GM19438 (cell line): ENCODE results near the gene NR2F6.
"Not testable (repeated sequence)": the region's sequence is repeated elsewhere in the genome, so short reads cannot be mapped to it uniquely, and the experiment has no call there.

Experiments
- ATAC-seq: cut with Tn5 transposase; IDR thresholded peaks from one replicate; pipeline ENCODE4 v1.9.1; 2021; ENCODE audit warnings: low read depth; ENCODE audit not compliant: unreplicated experiment

Gene NR2F6

DNA sequence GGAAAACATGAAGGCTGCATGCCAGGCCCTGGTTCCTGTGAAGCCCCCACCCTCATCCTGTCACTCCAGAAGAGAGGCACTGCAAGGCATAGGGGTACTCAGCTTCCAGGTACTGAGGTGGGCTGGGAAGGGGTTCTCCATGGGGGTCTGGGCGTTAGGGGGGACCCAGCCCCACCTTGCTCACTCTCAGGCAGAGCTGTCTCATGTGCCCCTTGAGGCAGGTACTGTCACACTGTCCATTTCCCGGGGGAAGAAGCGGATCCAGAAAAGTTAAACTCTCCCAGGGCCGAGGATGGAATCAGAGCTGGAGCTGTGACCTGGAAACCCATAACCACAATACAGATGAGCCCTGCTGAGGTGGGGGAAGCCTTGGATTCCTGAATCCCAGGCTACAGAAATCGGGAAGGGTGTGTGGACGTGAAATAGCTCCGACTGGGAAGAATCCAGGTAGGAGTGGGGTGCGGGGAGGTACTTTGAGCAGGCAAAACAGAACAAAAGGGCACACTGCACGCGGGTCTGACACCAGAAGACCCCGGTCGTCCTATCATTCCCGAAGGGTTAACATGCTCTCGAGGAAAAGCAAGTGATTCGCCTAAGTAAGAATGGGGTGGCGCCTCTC, 31.1 kb downstream of the NR2F6 start:
- ATAC-seq = no peak

DNA sequence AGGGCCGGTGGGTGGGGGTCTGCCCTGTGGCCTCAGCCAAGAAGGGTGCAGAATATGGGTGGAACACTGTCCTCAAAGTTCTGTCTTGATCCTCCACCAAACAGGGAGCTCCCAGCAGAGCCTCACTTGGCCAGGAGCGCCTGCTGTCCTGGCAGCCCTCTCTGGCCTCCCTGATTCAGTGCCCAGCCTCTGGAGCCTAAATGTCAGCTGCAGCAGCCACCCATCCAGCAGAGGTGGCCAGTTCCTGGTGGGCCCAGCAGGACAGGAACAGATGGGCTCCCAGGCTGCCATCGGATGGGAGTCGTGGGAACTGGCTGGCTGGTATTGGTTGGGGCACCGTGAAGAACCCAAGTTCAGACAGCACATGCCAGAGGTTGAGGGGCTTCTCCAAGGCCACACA, 32.4 kb downstream of the NR2F6 start:
- ATAC-seq = no peak

DNA sequence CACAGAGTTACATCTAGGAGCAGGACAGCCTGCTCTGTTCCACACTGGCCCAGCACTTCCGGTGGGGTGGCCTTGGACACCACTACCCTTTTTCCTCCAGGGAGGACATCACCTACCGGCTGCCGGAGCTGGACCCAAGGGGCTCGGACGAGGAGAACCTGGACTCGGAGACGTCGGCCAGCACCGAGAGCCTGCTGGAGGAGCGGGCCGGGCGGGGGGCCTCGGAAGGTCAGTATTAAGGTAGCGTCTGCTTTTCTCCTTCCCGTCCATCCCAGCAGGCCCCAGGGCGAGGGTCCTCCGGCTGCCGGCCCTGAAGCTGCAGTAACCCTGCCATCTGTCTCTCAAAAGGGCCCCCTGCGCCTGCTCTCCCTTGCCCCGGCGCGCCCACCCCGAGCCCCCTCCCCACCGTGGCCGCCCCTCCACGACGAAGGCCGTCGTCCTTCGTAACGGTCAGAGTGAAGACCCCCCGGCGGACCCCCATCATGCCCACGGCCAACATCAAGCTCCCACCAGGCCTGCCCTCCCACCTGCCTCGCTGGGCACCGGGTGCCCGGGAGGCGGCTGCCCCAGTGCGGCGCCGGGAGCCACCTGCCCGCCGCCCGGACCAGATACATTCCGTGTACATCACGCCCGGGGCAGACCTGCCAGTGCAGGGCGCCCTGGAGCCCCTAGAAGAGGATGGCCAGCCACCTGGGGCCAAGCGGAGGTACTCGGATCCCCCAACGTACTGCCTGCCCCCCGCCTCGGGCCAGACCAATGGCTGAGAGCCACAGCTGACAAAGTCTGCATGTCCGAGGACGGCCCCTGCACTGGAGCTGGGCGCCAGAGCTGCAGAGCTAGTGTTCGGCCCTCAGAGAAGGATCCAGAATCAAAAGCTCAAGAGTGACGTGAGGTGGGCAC, 33.9 kb downstream of the NR2F6 start:
- ATAC-seq = no peak

DNA sequence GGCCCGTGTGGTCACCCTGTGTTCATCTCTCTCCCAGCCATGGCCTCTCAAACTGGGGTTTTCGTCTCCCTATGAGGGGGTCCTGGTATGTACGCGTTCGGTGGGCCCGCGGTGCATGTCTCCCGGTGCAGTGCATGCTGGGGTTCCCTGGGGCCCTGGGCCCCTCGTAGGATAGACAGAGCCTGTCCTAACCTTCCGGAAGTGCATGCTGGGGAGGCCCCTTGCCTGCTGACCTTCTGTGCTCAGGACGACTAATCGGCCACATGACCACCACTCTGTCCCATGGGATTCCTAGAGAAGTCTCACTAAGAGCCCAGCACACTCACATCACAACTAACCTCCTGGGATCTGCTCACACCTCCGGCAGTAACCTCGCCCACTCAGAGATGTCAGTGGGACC, 35.4 kb downstream of the NR2F6 start:
- no peak for ATAC-seq

DNA sequence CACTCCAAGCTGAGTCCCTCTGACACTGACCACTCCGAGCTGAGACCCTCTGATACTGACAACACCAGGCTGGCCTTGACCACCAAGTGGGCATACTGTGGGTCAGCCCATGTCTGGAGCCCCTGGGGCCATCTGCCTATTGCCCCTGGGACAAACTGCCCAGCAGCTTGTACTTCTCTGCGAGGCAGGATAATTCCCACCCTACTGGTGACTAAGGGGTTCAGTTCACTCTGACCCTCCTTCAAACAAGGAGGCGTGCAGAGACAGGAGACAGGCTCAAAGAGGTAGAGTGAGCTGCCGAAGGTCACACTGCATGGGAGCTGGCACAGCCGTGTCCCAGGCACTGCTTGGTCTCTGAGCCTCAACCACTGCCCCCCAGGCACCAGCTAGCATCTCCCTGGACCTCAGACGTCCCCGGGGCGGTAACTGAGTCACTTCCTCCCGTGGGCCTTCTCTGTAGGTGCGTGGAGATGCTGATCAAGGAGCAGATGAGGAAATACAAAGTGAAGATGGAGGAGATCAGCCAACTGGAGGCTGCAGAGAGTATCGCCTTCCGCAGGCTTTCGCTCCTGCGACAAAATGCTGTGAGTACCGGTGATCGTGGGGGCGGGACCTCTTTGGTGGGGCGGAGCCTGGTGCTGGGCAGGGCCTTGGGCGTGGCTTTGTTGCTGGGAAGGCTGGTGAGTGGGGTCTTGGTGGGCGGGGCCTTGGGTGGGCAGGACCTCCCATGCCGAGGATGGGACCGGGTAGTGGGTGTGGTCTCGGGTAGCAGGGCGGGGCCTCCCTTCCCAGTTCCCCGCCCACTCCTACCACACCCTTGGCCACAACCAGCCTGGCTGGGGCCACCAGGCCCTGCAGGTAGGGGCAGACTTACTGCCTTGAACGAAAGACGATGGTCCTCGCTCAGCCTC, 36.3 kb downstream of the NR2F6 start:
- ATAC-seq = no peak

DNA sequence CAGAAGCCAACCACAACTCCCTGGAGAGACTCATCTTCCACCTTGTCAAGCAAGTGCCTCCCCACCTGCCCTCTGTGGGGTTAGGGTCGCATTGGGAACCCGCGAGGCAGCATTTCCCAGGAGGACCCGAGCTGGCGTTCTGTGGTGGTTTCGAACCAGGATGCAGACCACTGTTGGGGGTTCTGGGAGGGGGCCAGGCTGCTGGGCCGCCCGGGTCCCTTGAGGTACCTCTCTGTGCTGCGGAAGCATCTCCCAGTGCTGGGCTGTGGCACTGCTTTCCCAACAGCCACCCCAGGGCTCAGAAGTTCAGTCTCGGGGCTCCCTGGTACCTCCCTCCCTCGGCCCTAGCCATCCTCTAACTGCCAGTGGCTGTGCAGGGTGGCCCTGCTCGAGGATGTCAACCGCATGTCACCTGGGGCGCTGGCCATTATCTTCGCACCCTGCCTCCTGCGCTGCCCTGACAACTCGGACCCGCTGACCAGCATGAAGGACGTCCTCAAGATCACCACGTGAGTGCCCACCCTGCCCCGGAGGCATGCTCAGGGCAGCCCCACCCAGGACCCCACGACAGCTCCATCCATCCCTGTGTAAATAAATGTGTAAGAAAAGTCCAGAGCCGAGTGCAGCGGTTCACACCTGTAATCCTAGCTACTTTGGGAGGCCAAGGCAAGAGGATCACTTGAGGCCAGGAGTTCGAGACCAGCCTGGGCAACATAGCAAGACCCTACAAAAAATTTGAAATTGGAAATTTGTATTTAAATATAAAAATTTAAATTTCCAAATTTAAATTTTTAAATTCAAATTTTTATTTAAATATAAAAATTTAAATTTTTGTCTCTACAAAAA, 38.8 kb downstream of the NR2F6 start:
- ATAC-seq = no peak

DNA sequence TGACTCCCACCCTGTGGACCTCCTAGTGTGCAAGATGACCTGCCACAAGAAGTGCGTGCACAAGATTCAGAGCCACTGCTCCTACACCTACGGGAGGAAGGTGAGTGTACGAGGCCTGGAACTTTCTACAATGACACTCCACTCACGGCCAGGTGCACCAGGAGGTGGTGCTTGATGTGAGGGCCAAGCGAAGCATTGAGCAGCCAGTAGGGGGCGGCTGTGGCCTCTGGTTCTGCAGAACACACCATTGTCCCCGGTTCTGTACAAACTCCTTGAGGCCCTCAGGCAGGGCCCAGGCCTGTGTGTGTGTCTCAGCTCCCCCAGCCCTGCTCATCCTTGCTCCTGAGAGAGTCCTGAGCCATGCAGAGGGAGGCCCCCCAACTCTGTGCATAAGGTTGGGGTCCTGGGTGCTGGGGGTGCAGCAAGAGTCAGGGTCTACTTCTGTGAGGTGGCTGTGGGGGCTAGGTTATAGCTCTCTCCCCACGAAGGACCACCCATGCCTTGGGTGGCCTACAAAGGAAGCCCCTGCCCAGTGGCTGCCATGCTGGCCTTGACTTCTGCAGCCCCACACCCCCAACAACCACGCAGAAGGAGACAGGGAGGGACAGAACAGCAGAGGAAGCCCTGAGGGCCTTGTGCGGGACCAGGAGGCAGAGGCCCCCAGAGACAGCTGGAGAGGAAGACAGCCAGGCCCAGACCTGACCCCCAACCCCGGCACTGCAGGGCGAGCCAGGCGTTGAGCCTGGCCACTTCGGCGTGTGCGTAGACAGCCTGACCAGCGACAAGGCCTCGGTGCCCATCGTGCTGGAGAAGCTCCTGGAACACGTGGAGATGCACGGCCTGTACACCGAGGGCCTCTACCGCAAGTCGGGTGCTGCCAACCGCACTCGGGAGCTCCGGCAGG, 40.2 kb downstream of the NR2F6 start:
- no peak for ATAC-seq

DNA sequence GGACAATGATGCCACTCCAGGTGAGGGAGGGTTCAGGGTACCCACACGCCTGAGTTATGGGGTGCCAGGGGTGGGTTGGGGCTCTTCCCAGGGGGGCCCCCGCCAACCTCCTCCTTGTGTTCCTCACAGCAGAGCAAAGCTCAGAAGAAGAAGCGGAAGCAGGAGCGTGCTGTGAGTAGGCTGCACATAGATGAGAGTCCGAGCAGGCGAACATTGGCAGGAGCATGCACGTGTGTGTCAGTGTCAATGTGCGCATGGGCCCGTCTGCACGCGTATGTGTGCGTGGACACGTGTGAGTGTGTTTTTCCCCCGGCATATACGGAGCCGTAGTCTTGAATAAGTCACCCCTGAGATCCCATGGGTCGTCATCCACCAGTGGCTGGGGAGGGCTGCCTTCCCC, 43.0 kb downstream of the NR2F6 start:
- ATAC-seq = no peak

DNA sequence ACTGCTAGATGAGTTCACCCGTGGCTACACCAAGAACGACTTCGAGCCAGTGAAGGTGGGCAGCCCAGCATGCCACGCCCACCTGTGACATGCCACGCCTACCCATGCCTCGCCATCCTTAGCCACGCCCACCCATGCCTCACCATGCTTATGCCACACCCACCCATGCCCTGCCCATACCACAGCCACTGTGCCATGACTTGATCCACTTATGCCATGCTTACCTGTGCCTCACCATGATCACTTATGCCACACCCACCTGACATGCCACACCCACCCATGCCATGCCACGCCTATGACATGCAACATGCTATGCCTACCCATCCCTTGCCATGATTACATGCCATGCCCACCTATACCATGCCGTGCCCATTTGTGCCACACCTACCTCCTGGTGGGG, 43.5 kb downstream of the NR2F6 start:
- no peak for ATAC-seq

DNA sequence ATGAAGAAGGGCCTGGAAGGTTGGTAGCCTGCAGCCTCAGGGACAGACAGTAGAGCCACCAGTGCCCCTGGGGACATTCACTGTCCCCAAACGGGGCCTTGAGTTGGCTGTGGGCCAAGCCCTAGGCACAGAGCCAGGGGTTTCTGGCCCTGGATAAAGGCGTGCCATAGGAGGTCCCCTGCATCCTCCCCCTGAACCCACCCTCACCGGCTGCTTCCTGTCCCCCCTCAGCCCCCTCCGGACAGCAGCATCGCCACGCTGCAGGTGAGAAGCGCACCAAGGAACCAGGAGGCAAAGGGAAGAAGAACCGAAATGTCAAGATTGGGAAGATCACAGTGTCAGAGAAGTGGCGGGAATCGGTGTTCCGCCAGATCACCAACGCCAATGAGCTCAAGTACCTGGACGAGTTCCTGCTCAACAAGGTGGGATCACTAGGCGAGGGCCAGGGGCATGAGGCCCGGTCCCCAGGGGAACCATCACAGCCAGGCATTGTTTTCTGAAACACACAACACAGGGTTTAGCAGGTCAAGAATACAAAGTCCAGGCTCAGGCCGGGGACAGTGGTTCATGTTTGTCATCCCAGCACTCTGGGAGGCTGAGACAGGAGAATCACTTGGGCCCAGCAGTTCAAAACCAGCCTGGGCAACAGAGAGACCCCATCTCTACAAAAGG, 45.2 kb downstream of the NR2F6 start:
- no peak for ATAC-seq

DNA sequence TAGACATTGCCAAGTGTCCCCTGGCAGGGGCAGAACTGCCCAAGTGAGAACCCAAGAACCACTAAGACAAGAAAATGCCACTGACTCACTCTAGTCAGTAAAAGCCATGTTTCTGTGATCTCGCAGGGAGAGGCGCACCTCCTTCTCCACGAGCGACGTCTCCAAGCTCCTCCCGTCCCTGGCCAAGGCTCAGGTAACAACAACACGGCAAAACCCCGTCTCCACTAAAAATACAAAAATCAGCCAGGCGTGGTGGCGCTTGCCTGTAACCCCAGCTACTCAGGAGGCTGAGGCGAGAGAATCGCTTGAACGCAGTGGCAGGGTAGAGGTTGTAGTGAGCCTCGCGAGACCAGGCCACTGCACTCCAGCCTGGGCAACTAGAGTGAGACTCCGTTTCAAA, 48.1 kb downstream of the NR2F6 start:
- no peak for ATAC-seq

DNA sequence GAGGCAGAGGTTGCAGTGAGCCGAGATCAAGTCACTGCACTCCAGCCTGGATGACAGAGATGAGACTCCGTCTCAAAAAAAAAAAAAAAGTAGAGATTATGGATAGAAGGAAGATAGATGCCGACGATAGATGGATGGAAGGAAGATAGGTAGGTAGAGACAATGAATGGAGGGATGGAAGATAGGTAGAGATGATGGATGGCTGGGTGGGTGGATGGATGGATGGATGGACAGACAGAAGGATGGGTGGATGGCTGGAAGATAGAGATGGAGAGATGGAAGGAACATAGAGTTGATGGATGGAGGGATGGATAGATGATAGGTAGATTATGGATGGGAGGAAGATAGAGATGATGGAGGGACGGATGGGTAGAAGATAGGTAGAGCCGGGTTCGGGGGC, 49.1 kb downstream of the NR2F6 start:
- no peak for ATAC-seq

DNA sequence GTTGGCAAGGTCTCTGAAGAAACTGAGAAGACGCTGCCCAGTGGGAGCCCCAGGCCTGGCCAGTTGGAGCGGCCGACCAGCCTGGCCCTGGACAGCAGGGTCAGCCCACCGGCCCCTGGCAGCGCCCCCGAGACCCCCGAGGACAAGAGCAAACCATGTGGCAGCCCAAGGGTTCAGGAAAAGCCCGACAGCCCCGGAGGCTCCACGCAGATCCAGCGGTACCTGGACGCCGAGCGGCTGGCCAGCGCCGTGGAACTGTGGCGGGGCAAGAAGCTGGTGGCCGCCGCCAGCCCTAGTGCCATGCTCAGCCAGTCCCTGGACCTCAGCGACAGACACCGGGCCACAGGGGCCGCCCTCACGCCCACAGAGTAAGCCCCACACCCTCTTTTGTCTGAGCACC, 50.6 kb downstream of the NR2F6 start:
- ATAC-seq = no peak

DNA sequence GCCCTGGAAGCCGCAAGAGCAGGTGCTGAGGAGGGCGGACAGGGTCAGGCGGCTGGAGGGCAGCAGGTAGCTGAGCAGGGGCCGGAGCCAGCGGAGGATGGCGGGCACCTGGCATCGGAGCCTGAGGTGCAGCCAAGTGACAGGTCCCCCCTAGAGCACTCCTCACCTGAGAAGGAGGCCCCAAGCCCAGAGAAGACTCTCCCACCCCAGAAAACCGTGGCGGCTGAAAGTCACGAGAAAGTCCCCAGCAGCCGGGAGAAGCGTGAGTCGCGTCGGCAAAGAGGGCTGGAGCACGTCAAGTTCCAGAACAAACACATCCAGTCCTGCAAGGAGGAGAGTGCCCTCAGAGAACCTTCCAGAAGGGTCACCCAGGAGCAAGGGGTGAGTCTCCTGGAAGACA, 51.1 kb downstream of the NR2F6 start:
- no peak for ATAC-seq

DNA sequence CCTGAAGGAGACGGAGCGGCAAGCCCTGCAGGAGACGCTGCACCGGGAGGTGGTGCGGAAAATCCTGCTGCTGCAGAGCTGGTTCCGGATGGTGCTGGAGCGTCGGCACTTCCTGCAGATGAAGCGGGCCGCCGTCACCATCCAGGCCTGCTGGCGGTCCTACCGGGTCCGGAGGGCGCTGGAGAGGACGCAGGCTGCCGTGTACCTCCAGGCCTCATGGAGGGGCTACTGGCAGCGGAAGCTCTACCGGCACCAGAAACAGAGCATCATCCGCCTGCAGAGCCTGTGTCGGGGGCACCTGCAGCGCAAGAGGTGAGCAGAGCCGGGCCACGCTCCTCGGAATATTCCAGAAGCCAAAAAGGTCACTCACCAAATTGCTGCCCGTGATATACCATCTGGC, 53.0 kb downstream of the NR2F6 start:
- ATAC-seq = no peak

DNA sequence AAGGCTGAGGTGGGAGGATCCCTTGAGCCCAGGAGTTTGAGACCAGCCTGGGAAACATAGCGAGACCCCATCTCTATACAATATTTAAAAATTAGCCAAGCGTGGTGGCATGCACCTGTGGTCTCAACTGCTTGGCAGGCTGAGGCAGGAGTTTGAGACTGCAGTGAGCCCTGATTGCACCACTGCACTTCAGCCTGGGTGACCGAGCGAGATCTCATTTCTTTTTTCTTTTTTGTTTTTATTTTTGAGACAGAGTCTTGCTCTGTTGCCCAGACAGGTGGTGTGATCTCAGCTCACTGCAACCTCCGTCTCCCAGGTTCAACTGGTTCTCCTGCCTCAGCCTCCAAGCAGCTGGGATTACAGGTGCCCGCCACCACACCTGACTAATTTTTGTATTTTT, 54.0 kb downstream of the NR2F6 start:
- not testable (repeated sequence) for ATAC-seq

DNA sequence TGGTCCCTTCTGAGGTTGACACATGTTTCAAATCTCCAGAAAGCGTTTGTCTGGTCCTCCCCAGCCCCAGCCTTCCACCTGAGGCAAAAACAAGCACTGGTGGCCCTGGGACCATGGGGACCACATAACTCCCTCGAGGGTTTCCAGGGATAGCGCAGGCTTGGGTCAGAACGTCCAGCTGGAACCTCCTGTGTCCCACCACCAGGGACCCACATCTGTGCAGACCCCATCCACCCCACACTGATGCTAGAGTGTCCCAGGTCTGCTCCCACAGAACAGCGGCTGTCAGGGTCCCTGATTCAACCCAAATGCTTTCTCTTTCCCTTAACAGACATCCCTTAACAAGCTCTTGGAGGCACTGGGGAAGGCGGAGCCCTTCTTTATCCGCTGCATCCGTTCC, 60.1 kb downstream of the NR2F6 start:
- no peak for ATAC-seq

DNA sequence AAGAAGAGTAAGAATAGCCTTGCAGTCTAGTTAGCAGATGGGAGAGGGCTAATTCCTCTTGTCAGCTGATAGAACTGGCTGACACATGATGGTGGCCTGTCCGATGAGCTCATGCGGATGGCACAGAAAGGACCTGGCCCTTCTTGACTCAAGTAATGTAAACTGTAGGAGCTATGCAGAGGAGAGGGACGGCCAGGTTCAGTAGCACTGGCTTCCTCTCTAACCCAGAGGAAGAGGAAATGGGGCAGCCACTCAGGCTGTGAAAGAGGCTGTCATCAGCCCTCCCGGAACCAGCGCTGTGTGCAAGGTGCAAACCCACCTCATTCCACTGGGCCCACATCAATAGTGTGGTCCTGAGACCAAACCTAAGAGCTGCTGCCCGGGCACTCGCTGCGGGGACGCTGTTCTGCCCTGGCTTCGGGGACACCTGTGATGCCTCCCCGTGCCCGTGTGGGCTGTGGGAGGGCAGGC, 61.3 kb downstream of the NR2F6 start:
- ATAC-seq = no peak

DNA sequence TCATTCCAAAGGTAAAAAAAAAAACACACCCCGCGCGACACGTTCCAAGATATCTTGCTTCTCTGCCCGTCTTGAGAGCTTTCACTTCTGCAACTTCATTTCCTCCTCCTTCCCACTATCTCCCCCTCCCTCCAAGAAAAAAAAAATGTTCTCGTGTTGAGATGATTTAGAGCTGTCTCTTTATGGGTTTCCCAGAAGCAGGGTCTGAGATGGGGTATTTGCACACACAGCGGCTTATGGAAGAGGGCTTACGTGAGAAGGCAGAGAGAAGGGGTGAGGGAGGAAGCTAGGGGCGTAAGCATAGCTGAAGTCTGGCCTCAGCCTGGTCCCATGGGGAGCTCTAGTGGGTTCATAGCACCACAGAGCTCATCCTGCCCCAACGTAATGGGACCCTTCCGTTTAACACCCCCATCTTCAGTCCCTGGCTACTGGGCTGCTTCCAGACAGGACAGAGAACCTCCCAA, 61.8 kb downstream of the NR2F6 start:
- ATAC-seq = peak; percentile 63
